Ovary (tissue), 9 donors: ENCODE data around the gene UBE2S. TPM values are rescaled to one million over a fixed set of nuclear protein-coding genes. Genes with fewer than 3 reads are reported as not detected.
"Not testable (repeated sequence)": the region's sequence is repeated elsewhere in the genome, so short reads cannot be mapped to it uniquely, and the experiment has no call there.

Experiments used
- DNase-seq, 5 donors: peaks; one replicate each; pipeline ENCODE4 v3.0.0-alpha.2; 2019 to 2020
- H3K27ac ChIP-seq, 2 donors: fragments of 200-600 bp; one replicate each; pipeline versions ENCODE4 v1.5.1 to v1.8.0; 2019 to 2022
- H3K27me3 ChIP-seq: fragments of 200-600 bp; one replicate; pipeline ENCODE4 v1.8.0; 2022
- H3K36me3 ChIP-seq: fragments of 200-600 bp; sonication (generic); one replicate; pipeline ENCODE4 v1.5.1; 2019
- H3K4me1 ChIP-seq: one replicate; pipeline ENCODE4 v1.8.1; 2013; ENCODE audit warnings: mild to moderate bottlenecking, moderate library complexity; ENCODE audit not compliant: insufficient read depth
- H3K4me3 ChIP-seq: fragments of 200-600 bp; sonication (generic); one replicate; pipeline ENCODE4 v1.5.1; 2017
- H3K9me3 ChIP-seq, 2 donors: fragments of 200-600 bp in 1 of 2; sonication (generic) in 1 of 2; one replicate each; pipeline versions ENCODE4 v1.5.1 to v1.8.1; 2013 to 2019; ENCODE audit warnings: mild to moderate bottlenecking in 1 of 2, moderate library complexity in 1 of 2
- CTCF ChIP-seq, 3 donors: fragments of 450-650 bp in 2 of 3; fragments of 200-600 bp in 1 of 3; IDR thresholded peaks; one replicate each; pipeline versions ENCODE4 v1.5.1 to v1.8.0; 2016 to 2022; ENCODE audit warnings: antibody characterized with exemption in 3 of 3, mild to moderate bottlenecking in 1 of 3
- EP300 ChIP-seq: sonication (generic); formaldehyde crosslinking; IDR thresholded peaks from one replicate; pipeline ENCODE4 v1.6.1; 2017; ENCODE audit warnings: antibody characterized with exemption
- POLR2A ChIP-seq: fragments of 450-650 bp; IDR thresholded peaks from one replicate; pipeline ENCODE4 v1.6.1; 2017; ENCODE audit warnings: antibody characterized with exemption, mild to moderate bottlenecking, moderate library complexity
- WGBS, 3 donors: extraction: QIAGEN DNeasy Blood & Tissue Kit in 1 of 3; methylation state at CpG; one replicate each; pipeline versions ENCODE4 v1.1.5 to v1.1.7; 2013 to 2017; 5-methylcytosine and 5-hydroxymethylcytosine counted together
- intact Hi-C, 4 donors: fragments of 100-400 bp; cut with DNase I; formaldehyde crosslinking; loops; one replicate each; pipeline versions ENCODE4 v1.11.0 to v1.15.1; 2022 to 2023
- polyA plus RNA-seq, 2 donors: library from polyadenylated mRNA; stranded (reverse); fragments of 200-250 nt in 1 of 2; fragments of 350-450 nt in 1 of 2; fragmentation: Illumina TruSeq in 1 of 2; extraction: RNeasy Lipid Tissue Mini Kit (QIAGEN cat#74804) in 1 of 2; gene quantifications; one replicate each; pipeline ENCODE4 v1.2.3, GENCODE V29; 2013 to 2014
- total RNA-seq, 7 donors: library from RNA; depleted of rRNA in 2 of 7; stranded (reverse); fragments of >200 nt in 2 of 7; fragmentation: NEBNext Ultra II Directional in 3 of 7; extraction: Animal tissue kit (Norgen Biotek cat#: 25700) in 3 of 7; gene quantifications; one replicate each; pipeline versions ENCODE4 v1.1.0 to v1.2.4, GENCODE V29; 2016 to 2023
- donor health status: DM: no; HTN: no; CAD: no; lungs with moderate emphysema.
- donor health status: DM: no; HTN: no; CAD: no.
- donor health status: Bipolar disorder and iron deficiency.
- donor health status: DM: yes; HTN: yes; CAD: no.
- donor health status: DM: no; HTN: no; CAD: no.
- donor health status: DM: yes; HTN: yes; CAD: no.

UBE2S gene
- total and polyA plus RNA-seq, 9 donors: 3.2 to 30.1 (median 16.1) TPM

- WGBS, 3 donors: 64 to 70% (median 68%) methylated on average over 13 of the region's 13 CpGs
- H3K36me3 ChIP-seq: no peaks in the 10 kb centered on the region
- intact Hi-C loops: no loop called here
- no peak overlapping the region for H3K4me3 ChIP-seq
- H3K4me1 ChIP-seq: no peaks in the 10 kb centered on the region
- no peak for DNase-seq
- no peaks in the 10 kb centered on the region for H3K27me3 ChIP-seq
- TF ChIP-seq CTCF (IDR thresholded peaks at IDR 0.05) (no peak), EP300 (no peak), POLR2A (no peak)
- H3K27ac ChIP-seq: no peak overlapping the region
- no peaks in the 10 kb centered on the region for H3K9me3 ChIP-seq
Measured at GRCh38 chr19:55423225-55424005, 15.8 kb upstream of the UBE2S start.

GRCh38 chr19:55421281-55421680, 13.7 kb upstream of the UBE2S start:
- H3K27ac ChIP-seq, intact Hi-C loops, H3K4me1 ChIP-seq, DNase-seq, H3K4me3 ChIP-seq, H3K27me3 ChIP-seq, H3K9me3 ChIP-seq, H3K36me3 ChIP-seq: not testable (repeated sequence)
- 68 to 83% (median 74%) methylated on average over 4 of the region's 4 CpGs for WGBS, 3 donors

- H3K27ac ChIP-seq: no peak overlapping the region
- H3K36me3 ChIP-seq: no peaks in the 10 kb centered on the region
- WGBS, 3 donors: 55 to 65% (median 63%) methylated on average over 5 of the region's 5 CpGs
- DNase-seq: no peak
- no peaks in the 10 kb centered on the region for H3K9me3 ChIP-seq
- intact Hi-C loops: loop anchor here in 2 of 4 donors (5.0 to 10.0 kb wide), 4 partner anchors 85 to 945 kb away; partner anchors contain the start of genes BRSK1 (in 1 of the 2), CDC42EP5 (in 1 of the 2) and HSPBP1 (in 1 of the 2)
- no peaks in the 10 kb centered on the region for H3K4me1 ChIP-seq
- TF ChIP-seq POLR2A: no peak
- TF ChIP-seq EP300: no peak
- no peak for TF ChIP-seq CTCF (IDR thresholded peaks at IDR 0.05)
- no peaks in the 10 kb centered on the region for H3K27me3 ChIP-seq
- no peak overlapping the region for H3K4me3 ChIP-seq
Measured at GRCh38 chr19:55419624-55420236, 12.1 kb upstream of the UBE2S start.

GRCh38 chr19:55419103-55419502, 11.5 kb upstream of the UBE2S start:
- Histone ChIP-seq H3K36me3 (no peaks in the 10 kb centered on the region), H3K4me1 (no peaks in the 10 kb centered on the region), H3K27me3 (no peaks in the 10 kb centered on the region), H3K27ac (no peak overlapping the region), H3K4me3 (no peak overlapping the region), H3K9me3 (no peaks in the 10 kb centered on the region)
- DNase-seq: no peak
- intact Hi-C loops: loop anchor here in 2 of 4 donors (5.0 to 10.0 kb wide), 4 partner anchors 86 to 944 kb away; partner anchors contain the start of genes BRSK1 (in 1 of the 2), CDC42EP5 (in 1 of the 2) and HSPBP1 (in 1 of the 2)
- WGBS, 3 donors: 42 to 50% (median 45%) methylated on average over 5 of the region's 5 CpGs
- TF ChIP-seq POLR2A (no peak), CTCF (IDR thresholded peaks at IDR 0.05) (no peak), EP300 (no peak)
